HG03280 (cell line): ENCODE results near the gene FUT6.
"Not testable (repeated sequence)": the region's sequence is repeated elsewhere in the genome, so short reads cannot be mapped to it uniquely, and the experiment has no call there.

Experiments
- ATAC-seq: cut with Tn5 transposase; IDR thresholded peaks from one replicate; pipeline ENCODE4 v1.9.1; 2021; ENCODE audit warnings: mild to moderate bottlenecking, moderate library complexity; ENCODE audit not compliant: unreplicated experiment

FUT6 gene

GRCh38 chr19:5839065-5840017 lies at the start of gene FUT6:
Gene FUT6 (minus strand): TSS chr19:5839702. CDS start chr19:5832567, 7,135 bp downstream.
- ATAC-seq: no peak

GRCh38 chr19:5884065-5884811 lies 44.7 kb upstream of the FUT6 start:
- ATAC-seq: not testable (repeated sequence)

- ATAC-seq: not testable (repeated sequence)
Measured at GRCh38 chr19:5883157-5883873, 43.8 kb upstream of the FUT6 start.

- ATAC-seq: no peak
Measured at GRCh38 chr19:5882421-5882968, 43.0 kb upstream of the FUT6 start.

GRCh38 chr19:5881543-5882299 lies 42.2 kb upstream of the FUT6 start:
- ATAC-seq: no peak

GRCh38 chr19:5880604-5881078 lies 41.1 kb upstream of the FUT6 start:
- ATAC-seq: no peak

GRCh38 chr19:5880196-5880595 lies 40.7 kb upstream of the FUT6 start:
- no peak for ATAC-seq

- no peak for ATAC-seq
Measured at GRCh38 chr19:5877882-5878281, 38.4 kb upstream of the FUT6 start.

- no peak for ATAC-seq
Measured at GRCh38 chr19:5877427-5877826, 37.9 kb upstream of the FUT6 start.

- not testable (repeated sequence) for ATAC-seq
Measured at GRCh38 chr19:5874496-5874895, 35.0 kb upstream of the FUT6 start.

GRCh38 chr19:5873617-5874199 lies 34.2 kb upstream of the FUT6 start:
- ATAC-seq: no peak

- no peak for ATAC-seq
Measured at GRCh38 chr19:5870986-5871394, 31.5 kb upstream of the FUT6 start.

- no peak for ATAC-seq
Measured at GRCh38 chr19:5867201-5868136, 28.0 kb upstream of the FUT6 start.

GRCh38 chr19:5865772-5866171 lies 26.3 kb upstream of the FUT6 start:
- ATAC-seq: no peak

- ATAC-seq: no peak
Measured at GRCh38 chr19:5864725-5865486, 25.4 kb upstream of the FUT6 start.

- ATAC-seq: no peak
Measured at GRCh38 chr19:5864013-5864720, 24.7 kb upstream of the FUT6 start.

- ATAC-seq: no peak
Measured at GRCh38 chr19:5863030-5863665, 23.6 kb upstream of the FUT6 start.
